HG03095 (cell line): ENCODE results near the gene DCDC1.

ENCODE experiments used
- ATAC-seq: cut with Tn5 transposase; IDR thresholded peaks from one replicate; pipeline ENCODE4 v1.9.1; 2021; ENCODE audit warnings: moderate library complexity; ENCODE audit not compliant: unreplicated experiment

The DCDC1 gene, protein sequence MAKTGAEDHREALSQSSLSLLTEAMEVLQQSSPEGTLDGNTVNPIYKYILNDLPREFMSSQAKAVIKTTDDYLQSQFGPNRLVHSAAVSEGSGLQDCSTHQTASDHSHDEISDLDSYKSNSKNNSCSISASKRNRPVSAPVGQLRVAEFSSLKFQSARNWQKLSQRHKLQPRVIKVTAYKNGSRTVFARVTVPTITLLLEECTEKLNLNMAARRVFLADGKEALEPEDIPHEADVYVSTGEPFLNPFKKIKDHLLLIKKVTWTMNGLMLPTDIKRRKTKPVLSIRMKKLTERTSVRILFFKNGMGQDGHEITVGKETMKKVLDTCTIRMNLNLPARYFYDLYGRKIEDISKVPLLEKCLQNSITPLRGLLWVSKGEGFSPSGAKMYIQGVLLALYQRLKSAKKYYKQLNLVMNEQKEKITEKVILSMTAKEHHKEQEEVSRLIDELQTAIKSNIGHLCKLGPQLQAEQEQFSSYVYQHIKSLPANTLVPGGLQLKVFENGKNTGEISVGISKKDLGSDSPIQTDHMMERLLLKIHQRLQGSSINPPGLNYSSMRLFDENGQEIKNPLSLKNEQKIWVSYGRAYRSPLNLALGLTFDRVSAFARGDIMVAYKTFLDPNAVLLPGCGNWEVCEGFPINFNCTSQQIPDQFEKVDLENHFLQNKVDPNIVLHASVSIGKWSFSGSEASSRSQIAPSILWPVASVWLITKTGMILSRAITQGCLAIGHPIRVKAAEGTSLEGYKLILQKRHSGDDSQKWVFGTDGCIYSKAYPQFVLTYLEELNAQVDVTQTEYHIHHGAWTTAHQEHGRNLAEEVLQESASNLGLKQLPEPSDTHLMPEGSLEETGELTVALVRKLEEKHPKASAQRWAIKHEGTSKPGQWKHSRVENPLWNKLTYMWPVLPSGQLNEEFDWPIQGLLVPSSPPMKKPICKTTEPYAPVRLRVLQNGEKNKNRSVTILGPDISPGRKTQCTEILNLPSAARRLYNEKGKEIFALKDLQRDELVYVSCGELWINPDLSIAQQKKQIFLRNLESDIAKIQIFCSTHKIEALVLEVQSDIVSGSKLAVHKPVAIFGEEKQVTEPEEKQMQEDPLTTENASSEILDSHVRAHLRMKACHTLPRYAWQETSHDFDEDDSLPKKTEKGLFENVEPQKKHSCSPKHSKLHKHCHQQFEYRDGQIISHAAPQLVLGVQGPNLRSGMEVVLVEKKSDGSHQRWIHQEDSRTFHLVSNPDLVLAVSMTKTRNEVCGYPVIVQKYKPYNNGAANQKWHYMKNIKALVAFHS (N-terminal part only)

DNA sequence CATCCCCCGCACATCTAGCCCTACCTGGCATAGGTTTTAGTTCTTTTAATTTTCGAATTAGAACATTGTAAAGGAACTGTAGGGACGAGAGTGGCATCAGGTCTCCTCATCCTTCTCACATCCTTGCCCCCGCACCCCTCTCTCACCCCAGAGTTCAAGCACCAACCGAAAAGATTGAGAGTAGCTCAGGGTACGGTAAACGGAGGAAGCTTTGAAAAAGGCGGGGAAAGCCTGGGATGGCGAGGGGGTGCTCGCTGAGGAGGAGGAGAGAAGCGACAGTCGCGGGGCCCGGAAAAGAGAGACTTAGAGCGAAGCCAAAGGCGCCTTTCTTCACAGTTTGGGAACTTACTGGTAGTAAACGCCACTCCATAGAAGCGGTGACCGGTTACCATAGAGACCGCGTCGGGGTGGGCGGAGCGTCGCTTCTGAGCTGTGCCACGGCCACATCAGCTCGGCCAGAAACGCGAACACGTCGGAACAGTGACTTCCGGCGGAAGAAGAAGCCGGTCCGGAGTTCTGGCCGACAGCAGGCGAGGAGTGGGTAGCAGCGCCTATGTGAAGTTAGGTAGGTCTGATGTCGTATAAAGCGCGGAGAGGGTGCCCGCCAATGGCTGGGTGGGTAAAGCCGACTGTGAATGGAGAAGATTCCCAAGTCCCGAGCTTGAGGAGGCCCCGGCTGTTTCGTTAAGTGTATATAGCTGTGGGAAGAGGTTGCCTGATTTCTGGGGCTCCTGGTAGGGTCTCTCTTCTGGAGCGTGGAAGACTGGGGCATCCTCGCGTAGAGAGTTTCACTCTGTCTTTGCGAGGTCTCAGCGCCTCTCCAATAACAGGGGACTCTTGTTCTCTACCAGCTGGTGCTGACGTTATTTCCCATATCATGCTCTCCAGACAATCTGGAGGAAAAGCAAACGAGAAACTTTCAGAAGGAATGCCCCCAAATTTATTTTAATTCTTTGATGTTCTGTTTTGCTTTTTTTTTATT lies at the start of gene DCDC1, which contains the start of gene DNAJC24:
DCDC1 (minus strand) TSS at position 392 of the 982 bp plus-strand sequence. CDS start 41,459 bp downstream, outside the sequence.
DNAJC24 (plus strand) TSS at position 513 of the 982 bp plus-strand sequence. CDS start 889 bp downstream, outside the sequence.
- peak; percentile 99 for ATAC-seq

DNA sequence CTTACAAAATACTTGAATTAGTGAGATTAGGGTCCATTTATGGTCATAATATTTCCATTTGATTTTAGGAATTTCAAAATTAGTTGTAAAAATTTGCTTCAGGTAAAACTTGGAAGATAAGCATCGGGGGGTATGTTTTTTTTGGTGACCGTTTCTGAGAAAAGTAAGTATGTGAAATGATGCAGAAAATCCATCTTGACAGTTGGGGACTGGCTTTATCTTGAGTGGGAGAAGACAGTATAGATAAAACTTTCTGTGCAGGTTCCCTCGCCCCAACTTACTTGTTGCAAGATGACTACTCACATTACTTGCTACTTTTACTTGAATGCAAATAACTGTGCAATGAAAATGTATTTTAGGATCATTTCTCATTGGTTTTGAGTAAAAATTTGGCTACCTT lies 49.6 kb upstream of the DCDC1 start:
- ATAC-seq: no peak

DNA sequence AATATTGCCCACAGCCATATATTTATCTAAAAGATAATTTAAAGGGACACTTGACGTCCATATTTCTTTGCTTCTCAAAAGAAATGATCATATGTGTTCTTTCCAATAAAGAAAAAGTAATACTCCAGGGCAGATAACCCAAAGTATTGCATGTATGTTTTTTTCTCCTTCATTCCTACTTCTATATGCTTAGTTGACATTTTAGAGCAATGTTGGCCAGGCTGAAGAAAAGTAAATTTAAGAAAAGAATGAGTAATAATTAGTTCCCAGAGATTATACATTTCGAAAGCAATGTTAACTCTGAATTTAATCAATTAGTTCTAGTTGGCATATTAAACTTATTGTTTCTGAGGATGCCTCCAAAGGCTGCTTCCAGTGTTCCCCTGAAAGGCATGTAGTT lies 48.3 kb upstream of the DCDC1 start:
- ATAC-seq: no peak

DNA sequence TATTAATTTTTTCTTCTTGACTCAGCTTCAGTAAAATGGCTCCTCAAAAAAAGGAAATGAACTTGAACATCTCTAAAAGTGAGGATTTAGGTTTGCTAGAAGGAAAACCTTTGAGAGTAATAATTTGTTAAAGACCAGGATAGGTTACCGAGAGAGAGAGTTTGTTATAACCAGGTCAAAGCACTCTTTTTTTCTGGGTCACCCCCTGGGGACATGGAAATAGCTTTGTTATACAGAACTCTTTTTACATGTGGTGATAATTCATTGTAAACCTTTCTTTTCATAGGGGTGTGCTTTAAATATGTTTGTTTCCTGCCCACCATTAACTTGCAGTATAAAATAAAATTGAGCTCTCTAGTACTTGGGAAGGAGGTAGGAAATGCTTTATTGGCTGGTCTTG lies 47.8 kb upstream of the DCDC1 start:
- no peak for ATAC-seq

DNA sequence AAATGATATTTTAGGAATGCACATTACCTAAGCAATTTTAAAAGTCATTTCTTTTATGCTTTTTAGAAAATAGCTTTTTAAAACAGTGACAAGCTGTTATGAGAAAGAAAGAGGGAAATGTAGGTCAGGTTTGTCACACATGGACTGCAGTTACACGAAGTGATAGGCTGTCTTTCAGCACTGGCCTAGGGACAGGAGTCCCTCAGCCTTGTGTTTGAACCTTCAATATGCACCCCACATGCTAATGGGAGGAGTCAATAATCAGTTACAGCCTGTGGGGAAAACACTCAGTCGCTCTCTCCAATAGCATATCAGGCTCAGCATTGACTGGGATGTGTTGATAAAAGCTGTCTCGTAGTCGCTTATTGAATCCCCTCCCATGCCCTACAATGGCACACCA lies 45.9 kb upstream of the DCDC1 start:
- no peak for ATAC-seq

DNA sequence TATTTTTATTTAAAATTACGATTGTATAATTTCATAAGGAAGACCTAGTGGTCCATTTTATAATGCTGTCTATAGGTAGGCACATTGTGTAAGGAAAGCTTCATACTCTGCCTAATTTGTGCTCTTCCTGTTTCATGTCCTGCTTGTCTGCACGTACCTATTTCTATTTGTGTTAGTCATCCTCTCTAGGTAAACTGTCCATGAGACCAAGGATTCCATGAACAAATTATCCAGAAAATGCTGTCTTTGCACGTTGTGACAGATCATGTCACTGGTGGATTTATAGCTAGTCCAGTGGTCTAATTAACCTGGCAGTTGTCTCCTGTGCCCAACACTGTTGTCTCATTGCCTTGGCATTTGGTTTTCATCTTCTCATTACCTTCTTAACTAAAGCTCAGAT lies 44.8 kb upstream of the DCDC1 start:
- no peak for ATAC-seq

DNA sequence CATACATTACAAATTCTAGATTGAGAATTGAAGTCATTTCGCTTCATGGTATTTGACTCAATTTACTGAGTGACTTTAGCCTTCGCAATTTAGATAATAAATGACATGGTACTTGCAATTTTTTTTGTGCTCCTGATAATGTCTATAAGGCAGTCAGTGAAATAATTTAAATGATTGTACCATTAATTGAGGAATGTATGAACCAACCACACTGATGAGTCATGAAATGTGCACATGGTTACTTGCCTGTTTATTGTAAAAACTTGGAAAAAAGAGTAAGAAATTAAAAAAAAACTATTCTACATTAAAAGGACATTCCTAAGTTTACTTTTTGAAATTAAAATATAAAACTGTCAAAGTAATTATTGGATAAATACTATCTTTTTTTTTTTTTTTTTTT lies 43.4 kb upstream of the DCDC1 start:
- no peak for ATAC-seq

DNA sequence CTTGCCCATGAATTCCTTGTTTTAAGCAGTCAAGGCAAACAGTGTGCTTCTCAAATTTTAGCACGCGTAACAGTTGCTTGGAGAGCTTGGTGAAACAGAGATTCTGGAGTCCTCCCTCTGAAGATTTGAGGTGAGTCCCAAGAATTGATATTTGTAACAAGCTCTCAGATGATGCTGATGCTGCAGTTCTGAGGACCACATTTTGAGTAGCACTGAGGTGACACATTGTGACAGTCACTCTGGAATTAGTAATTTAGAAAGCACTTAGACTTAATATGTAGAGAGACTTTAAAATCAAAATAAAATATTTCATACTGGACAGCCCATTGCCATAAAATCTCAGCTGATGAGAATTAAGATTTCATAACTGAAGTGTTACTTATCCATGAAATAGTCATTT lies 38.7 kb upstream of the DCDC1 start:
- ATAC-seq: no peak

DNA sequence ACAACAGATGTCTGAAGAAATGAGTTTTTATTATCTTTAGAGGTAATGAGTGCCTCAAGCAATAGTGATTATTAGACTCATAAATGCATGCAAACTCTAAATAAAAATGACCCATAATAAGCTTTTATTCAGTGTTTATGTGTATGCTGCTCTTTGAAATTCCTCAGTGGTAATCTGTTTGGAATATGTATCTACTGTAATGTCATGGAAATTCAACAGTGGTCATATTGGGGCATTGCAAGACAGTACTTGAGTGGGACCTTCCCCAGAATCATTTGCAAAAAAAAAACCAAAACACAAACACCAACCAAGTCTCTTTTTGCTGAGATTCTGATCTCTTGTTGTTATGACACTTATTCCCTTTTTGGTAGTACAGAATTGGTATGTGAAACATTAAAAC lies 35.1 kb upstream of the DCDC1 start:
- ATAC-seq: no peak

DNA sequence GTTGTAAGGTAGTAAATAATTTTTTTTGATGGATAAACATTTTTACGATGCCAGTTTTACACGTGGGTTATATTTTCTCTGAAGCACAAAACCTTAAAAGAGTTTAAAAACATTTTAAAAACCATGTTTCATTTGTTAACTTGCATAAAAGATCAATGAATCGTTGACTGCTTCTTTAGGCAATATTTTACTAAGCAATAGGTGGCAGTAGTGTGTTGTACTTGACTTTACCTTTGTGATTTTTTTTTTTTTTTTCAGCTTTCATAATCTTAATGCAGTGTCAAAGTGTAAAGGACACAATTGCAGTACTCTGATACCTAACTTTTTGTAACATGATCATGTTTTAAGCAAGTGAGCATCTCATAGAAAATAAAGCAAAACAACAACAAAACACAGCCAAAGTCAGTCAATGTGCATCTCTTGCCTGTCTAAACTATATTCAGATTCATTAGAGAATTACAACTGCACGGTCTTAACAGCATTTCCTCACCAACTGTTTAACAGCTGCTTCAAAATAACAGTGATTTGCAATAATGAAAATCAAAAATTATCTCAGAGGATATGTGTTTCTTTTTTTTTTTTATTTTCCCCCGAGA lies 27.8 kb upstream of the DCDC1 start:
- ATAC-seq: no peak

DNA sequence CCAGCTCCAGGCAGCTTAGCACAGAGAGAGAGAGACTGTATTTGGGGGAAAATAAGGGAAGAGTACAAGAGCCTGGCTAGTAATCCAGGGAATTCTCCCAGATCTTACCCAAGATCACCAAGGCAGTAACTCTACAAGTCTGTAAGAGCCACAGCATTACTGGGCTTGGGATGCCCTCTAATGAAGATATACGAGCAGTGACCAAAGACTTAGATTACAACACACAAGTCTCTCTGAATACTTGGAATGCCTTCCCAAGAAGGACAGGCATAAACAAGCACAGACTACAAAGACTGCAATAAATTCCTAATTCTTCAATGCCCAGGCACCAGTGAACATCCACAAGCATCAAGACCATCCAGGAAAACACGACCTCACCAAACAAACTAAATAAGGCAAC lies 17.8 kb upstream of the DCDC1 start:
- no peak for ATAC-seq

DNA sequence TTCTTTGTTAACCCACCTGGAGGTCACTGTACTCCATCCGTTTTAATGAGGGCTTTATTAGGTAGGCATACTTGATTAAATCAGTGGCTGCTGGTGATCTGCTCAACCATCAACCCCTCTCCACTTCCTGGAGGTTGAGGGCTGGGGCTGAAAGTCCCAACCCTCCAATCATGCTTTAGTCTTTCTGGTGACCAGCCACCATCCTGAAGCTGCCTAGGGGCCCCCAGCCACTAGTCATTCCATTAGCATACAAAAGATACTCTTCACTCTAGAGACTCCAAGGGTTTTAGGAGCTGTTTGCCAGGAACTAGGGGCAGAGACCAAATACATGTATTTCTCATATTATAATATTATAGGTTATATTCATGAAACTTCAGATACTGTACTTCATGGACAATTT lies 13.6 kb upstream of the DCDC1 start:
- ATAC-seq: no peak

DNA sequence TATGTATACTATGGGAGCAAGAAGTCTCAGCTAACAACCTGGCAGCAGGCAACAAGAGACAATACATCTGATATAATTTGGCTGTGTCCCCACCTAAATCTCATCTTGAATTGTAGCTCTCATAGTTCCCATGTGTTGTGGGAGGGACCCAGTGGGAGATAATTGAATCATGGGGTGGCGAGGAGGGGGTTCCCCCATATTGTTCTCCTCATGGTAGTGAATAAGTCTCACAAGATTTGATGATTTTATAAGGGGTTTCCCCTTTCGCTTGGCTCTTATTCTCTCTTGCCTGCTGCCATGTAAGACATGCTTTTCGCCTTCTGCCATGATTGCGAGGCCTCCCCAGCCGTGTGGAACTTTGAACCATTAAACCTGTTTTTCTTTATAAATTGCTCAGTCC lies 6.3 kb upstream of the DCDC1 start:
- ATAC-seq: no peak

DNA sequence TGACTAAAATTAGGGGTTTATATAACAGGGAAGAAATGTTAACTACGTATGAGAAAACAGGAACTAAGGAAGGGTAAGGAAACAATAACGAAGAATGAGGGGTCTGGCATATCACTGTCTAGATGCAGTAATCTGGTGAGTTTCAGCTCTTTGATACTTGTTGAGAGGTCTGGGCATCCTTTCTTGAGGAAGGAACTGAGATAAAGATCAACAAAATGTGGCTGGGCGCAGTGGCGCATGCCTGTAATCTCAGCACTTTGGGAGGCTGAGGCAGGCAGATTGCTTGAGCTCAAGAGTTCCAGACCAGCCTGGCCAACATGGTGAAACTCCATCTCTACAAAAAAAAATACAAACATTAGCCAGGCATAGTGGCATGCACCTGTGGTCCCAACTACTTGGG lies 2.7 kb downstream of the DCDC1 start:
- ATAC-seq: no peak

DNA sequence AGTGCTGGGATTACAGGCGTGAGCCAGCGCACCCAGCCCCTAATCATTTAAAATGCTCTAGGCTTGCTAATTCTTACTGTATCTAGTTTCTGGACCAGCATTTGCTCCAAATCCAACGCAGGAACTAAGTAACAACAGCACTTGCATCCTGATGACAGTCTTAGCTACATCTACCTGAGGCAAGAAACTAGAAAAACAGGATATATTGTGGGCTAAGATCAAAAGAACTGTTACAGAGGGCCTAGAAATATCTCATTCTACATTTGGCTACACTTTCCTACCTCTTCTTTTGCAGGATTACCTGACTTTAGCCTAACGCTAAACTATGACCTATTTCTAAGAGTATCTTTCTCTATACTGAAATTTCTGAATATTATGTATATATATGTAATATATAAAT lies 7.8 kb downstream of the DCDC1 start:
- ATAC-seq: no peak

DNA sequence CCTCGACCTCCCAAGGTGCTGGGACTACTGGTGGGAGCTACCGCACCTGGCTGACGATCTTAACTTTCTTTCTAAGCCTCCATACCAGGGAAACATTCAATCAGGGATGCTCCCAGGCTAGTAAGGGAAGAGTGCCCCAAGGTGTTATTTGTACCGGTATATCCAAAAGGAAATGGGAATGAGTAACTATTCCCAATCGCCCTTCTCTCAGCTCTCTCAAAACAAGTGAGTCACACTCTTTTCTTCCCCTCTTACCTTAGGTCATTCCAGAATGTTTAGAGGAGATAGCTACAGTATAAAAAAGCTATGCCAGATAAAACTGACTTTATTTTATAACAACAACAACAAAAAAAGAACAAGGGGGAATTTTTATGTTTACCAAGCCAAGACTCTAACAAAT lies 13.7 kb downstream of the DCDC1 start:
- ATAC-seq: no peak

DNA sequence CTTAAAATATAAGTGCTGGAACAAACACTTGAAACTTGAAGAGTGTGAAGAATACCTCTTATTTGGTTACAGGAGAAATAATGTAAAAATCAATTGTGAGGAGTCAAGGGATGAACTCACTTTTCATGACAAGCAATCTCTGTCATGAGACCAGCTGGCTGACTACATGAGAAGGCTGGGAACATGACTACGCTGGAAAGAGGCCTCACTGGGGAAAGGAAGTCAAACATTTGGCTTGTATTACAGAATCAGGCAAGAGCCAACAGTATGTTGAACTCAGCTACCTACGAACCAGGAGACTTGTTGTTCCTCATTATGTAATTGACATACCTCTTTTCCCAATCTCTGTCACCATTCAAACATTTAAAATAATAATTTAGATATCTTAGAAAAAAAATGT lies 14.4 kb downstream of the DCDC1 start:
- no peak for ATAC-seq

DNA sequence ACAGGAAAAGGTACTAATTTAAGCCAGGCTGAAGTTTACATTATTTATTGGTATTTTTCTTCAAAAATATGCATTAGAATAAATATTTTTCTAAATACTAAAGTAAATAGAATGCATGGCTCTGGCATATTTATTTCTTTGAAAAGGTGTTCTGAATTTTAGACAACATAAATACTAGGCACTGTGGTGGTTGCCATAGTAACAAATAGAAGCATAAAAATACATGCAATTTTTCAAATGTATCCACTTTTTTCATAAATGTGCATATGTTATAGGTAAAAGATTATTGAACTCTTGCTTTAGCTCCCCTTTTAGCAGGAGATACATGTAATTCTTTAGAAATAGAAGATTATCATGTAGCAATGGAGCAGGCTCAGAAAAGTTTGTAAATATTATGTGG lies 18.4 kb downstream of the DCDC1 start:
- ATAC-seq: no peak

DNA sequence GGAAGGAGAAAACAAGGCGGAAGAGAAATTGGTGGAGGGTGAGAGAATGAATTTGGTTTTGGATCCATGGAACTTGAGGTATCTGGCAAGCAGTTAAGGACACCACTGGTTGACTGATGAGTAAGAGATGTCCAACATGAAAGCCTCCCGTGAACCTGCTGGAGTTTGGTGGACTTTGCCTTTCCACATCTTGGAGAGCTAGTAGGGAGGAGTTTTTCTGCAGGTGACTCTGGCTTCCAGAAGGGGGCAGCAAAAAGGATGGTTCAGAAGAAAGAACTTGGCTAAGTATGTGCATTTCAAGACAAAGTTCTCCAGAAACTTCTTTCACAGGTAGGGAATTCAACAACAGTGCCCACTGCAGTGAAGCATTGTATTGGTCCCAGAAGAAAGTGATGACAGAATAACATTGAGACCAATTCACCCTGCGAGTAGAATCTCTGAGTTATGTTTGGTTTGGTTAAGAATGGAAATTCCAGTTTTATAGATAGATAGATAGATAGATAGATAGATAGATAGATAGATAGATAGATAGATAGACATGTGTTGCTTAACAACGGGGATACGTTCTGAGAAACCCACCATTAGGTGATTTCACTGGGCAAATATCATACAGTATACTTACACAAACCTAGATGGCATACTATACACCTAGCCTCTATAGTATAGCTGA lies 28.5 kb downstream of the DCDC1 start:
- ATAC-seq: no peak
